ENCODE measurements around the gene PHF20.

PHF20 gene

GRCh38 chr20:35908007-35908406 lies 136.2 kb downstream of the PHF20 start:
- intact Hi-C loops (cut with DNase I; ENCODE audit: low total_unique reads) = no loop called here
- H3K27ac ChIP-seq = no peak overlapping the region
- no peaks in the 10 kb centered on the region for H3K27me3 ChIP-seq
- DNase-seq = no peak
- H3K4me1 ChIP-seq = no peaks in the 10 kb centered on the region
- no peak overlapping the region for H3K4me3 ChIP-seq
- TF ChIP-seq CTCF (IDR thresholded peaks at IDR 0.05) = no peak
- no peaks in the 10 kb centered on the region for H3K9me3 ChIP-seq
- peaks cover 8 to 46% (median 12%) of the 10 kb centered on the region in 3 donors for H3K36me3 ChIP-seq

- intact Hi-C loops (cut with DNase I; ENCODE audit: low total_unique reads) = no loop called here
- TF ChIP-seq CTCF (IDR thresholded peaks at IDR 0.05) = no peak
- Histone ChIP-seq H3K9me3 (no peaks in the 10 kb centered on the region), H3K4me1 (no peaks in the 10 kb centered on the region), H3K36me3 (peaks cover 20 to 58% (median 24%) of the 10 kb centered on the region in 3 donors), H3K27me3 (no peaks in the 10 kb centered on the region), H3K27ac (no peak overlapping the region), H3K4me3 (no peak overlapping the region)
- no peak for DNase-seq
Observed at GRCh38 chr20:35909176-35909575, 137.4 kb downstream of the PHF20 start.

- no peak overlapping the region for H3K4me3 ChIP-seq
- no peak overlapping the region for H3K27ac ChIP-seq
- H3K9me3 ChIP-seq = no peaks in the 10 kb centered on the region
- TF ChIP-seq CTCF (IDR thresholded peaks at IDR 0.05) = no peak
- DNase-seq = no peak
- H3K36me3 ChIP-seq = peaks cover 24 to 63% (median 29%) of the 10 kb centered on the region in 3 donors
- H3K4me1 ChIP-seq = no peaks in the 10 kb centered on the region
- no peaks in the 10 kb centered on the region for H3K27me3 ChIP-seq
- intact Hi-C loops (cut with DNase I; ENCODE audit: low total_unique reads) = no loop called here
Observed at GRCh38 chr20:35909796-35910195, 138.0 kb downstream of the PHF20 start.

GRCh38 chr20:35910254-35910653 lies 138.4 kb downstream of the PHF20 start:
- intact Hi-C loops (cut with DNase I; ENCODE audit: low total_unique reads) = no loop called here
- no peak overlapping the region for H3K27ac ChIP-seq
- H3K27me3 ChIP-seq = no peaks in the 10 kb centered on the region
- no peaks in the 10 kb centered on the region for H3K9me3 ChIP-seq
- no peak overlapping the region for H3K4me3 ChIP-seq
- no peak for DNase-seq
- peaks cover 28 to 64% (median 32%) of the 10 kb centered on the region in 3 donors for H3K36me3 ChIP-seq
- no peak for TF ChIP-seq CTCF (IDR thresholded peaks at IDR 0.05)
- H3K4me1 ChIP-seq = no peaks in the 10 kb centered on the region

- no peak for DNase-seq
- H3K27me3 ChIP-seq = no peaks in the 10 kb centered on the region
- H3K4me1 ChIP-seq = no peaks in the 10 kb centered on the region
- no peak for TF ChIP-seq CTCF (IDR thresholded peaks at IDR 0.05)
- intact Hi-C loops (cut with DNase I; ENCODE audit: low total_unique reads) = no loop called here
- no peak overlapping the region for H3K4me3 ChIP-seq
- no peak overlapping the region for H3K27ac ChIP-seq
- H3K36me3 ChIP-seq = peaks cover 45 to 72% (median 54%) of the 10 kb centered on the region in 3 donors
- H3K9me3 ChIP-seq = no peaks in the 10 kb centered on the region
Observed at GRCh38 chr20:35912881-35913280, 141.1 kb downstream of the PHF20 start.

GRCh38 chr20:35917077-35917476 lies 145.3 kb downstream of the PHF20 start:
- Histone ChIP-seq H3K9me3 (no peaks in the 10 kb centered on the region), H3K27me3 (no peaks in the 10 kb centered on the region), H3K4me3 (no peak overlapping the region), H3K36me3 (peaks cover 58 to 96% (median 61%) of the 10 kb centered on the region in 3 donors), H3K27ac (no peak overlapping the region), H3K4me1 (no peaks in the 10 kb centered on the region)
- no peak for DNase-seq
- TF ChIP-seq CTCF (IDR thresholded peaks at IDR 0.05) = no peak
- intact Hi-C loops (cut with DNase I; ENCODE audit: low total_unique reads) = no loop called here
